Endothelial cell of umbilical vein (primary cell): ENCODE measurements around the gene NFYC.

Experiments
- EZH2 ChIP-seq: IDR thresholded peaks from 2 replicates; pipeline ENCODE4 v1.6.1; 2012; ENCODE audit warnings: borderline replicate concordance, low read depth, mild to moderate bottlenecking, moderate library complexity, low read length, inconsistent platforms; ENCODE audit not compliant: severe bottlenecking
- GATA2 ChIP-seq: IDR thresholded peaks from 2 replicates; pipeline ENCODE4 v1.7.0; 2011; ENCODE audit warnings: low read depth, mild to moderate bottlenecking, moderate library complexity, mixed read lengths, low read length; ENCODE audit not compliant: insufficient read length, insufficient read depth
- JUN ChIP-seq: IDR thresholded peaks from 2 replicates; pipeline ENCODE4 v1.6.1; 2011; ENCODE audit warnings: borderline replicate concordance, low read depth; ENCODE audit not compliant: insufficient read length, insufficient read depth
- MYC ChIP-seq: IDR thresholded peaks from one replicate; pipeline ENCODE4 v1.6.1; 2011; ENCODE audit warnings: mild to moderate bottlenecking, low read depth, low read length
- POLR2A ChIP-seq: IDR thresholded peaks from 2 replicates; pipeline ENCODE4 v1.6.1; 2012; ENCODE audit warnings: low read depth, mild to moderate bottlenecking, control low read depth, low read length
- POLR2AphosphoS5 ChIP-seq: IDR thresholded peaks from 2 replicates; pipeline ENCODE4 v1.6.1; 2012; ENCODE audit warnings: low read depth, mild to moderate bottlenecking, control low read depth, low read length, moderate library complexity; ENCODE audit not compliant: insufficient read depth
- TF ChIP-seq, protein P1 (sequence below), 2 donors: IDR thresholded peaks; 1 replicate in 1 of 2; 2 replicates in 1 of 2; pipeline ENCODE4 v1.5.1; 2011; ENCODE audit warnings: low read length in 2 of 2, mild to moderate bottlenecking in 2 of 2, moderate library complexity in 2 of 2, control low read depth in 1 of 2, inconsistent platforms in 1 of 2, low read depth in 1 of 2; ENCODE audit not compliant: insufficient read depth in 1 of 2; ENCODE audit errors: extremely low read depth in 1 of 2
- TF ChIP-seq, protein P2 (sequence below): IDR thresholded peaks from 2 replicates; pipeline ENCODE4 v1.6.1; 2011; ENCODE audit not compliant: insufficient read depth, insufficient read length

- TF ChIP-seq GATA2 (no peak), POLR2A (no peak), POLR2AphosphoS5 (no peak), EZH2 (peak; percentile 31), JUN (no peak), MYC (no peak)
- TF ChIP-seq, protein P1, sequence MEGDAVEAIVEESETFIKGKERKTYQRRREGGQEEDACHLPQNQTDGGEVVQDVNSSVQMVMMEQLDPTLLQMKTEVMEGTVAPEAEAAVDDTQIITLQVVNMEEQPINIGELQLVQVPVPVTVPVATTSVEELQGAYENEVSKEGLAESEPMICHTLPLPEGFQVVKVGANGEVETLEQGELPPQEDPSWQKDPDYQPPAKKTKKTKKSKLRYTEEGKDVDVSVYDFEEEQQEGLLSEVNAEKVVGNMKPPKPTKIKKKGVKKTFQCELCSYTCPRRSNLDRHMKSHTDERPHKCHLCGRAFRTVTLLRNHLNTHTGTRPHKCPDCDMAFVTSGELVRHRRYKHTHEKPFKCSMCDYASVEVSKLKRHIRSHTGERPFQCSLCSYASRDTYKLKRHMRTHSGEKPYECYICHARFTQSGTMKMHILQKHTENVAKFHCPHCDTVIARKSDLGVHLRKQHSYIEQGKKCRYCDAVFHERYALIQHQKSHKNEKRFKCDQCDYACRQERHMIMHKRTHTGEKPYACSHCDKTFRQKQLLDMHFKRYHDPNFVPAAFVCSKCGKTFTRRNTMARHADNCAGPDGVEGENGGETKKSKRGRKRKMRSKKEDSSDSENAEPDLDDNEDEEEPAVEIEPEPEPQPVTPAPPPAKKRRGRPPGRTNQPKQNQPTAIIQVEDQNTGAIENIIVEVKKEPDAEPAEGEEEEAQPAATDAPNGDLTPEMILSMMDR (IDR thresholded peaks at IDR 0.05; ENCODE audit: extremely low read depth in 1 of 2, insufficient read depth in 1 of 2, low read depth in 1 of 2, low read length in 2 of 2): no peak
- TF ChIP-seq, protein P2, sequence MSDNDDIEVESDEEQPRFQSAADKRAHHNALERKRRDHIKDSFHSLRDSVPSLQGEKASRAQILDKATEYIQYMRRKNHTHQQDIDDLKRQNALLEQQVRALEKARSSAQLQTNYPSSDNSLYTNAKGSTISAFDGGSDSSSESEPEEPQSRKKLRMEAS: no peak
Measured at GRCh38 chr1:40820251-40820797, 128.8 kb downstream of the NFYC start.
